Endodermal cell (in vitro differentiated cells): Measurements from ENCODE around the gene DMRTC1. TPM values are rescaled to one million over a fixed set of nuclear protein-coding genes. Genes with fewer than 3 reads are reported as not detected.
"Not testable (repeated sequence)": the region's sequence is repeated elsewhere in the genome, so short reads cannot be mapped to it uniquely, and the experiment has no call there.

ENCODE experiments used
- DNase-seq: peaks from one replicate; pipeline ENCODE4 v3.0.0-alpha.2; 2017
- H3K27ac ChIP-seq: 2 replicates; pipeline ENCODE4 v1.5.1; 2013; ENCODE audit warnings: mild to moderate bottlenecking, low read depth, low read length, moderate library complexity
- H3K27me3 ChIP-seq: 2 replicates; pipeline ENCODE4 v1.6.1; 2013; ENCODE audit warnings: mild to moderate bottlenecking, low read length, moderate library complexity; ENCODE audit not compliant: insufficient read depth, control insufficient read depth, poor library complexity, severe bottlenecking
- H3K36me3 ChIP-seq: 2 replicates; pipeline ENCODE4 v1.7.0; 2013; ENCODE audit warnings: mild to moderate bottlenecking, low read length, moderate library complexity; ENCODE audit not compliant: control insufficient read depth, insufficient read depth
- H3K4me1 ChIP-seq: one replicate; pipeline ENCODE4 v1.7.0; 2013; ENCODE audit warnings: low read length; ENCODE audit not compliant: control insufficient read depth, insufficient read depth
- H3K4me3 ChIP-seq: 2 replicates; pipeline ENCODE4 v1.5.1; 2013; ENCODE audit warnings: mild to moderate bottlenecking, low read length, moderate library complexity
- H3K9ac ChIP-seq: 2 replicates; pipeline ENCODE4 v1.6.1; 2013; ENCODE audit warnings: mild to moderate bottlenecking, low read length, moderate library complexity; ENCODE audit not compliant: poor library complexity, severe bottlenecking; ENCODE audit errors: extremely low read depth
- H3K9me3 ChIP-seq: 2 replicates; pipeline ENCODE4 v1.6.1; 2013; ENCODE audit warnings: mild to moderate bottlenecking, low read length, moderate library complexity; ENCODE audit not compliant: control insufficient read depth
- H3K27ac Mint-ChIP-seq: 2 replicates; pipeline ENCODE4 v1.8.0; 2020; ENCODE audit warnings: mixed read lengths
- H3K27me3 Mint-ChIP-seq: 2 replicates; pipeline ENCODE4 v1.8.0; 2021; ENCODE audit warnings: mild to moderate bottlenecking, mixed read lengths; ENCODE audit not compliant: insufficient read depth
- H3K36me3 Mint-ChIP-seq: 2 replicates; pipeline ENCODE4 v1.8.0; 2020; ENCODE audit warnings: low read depth, mixed read lengths
- H3K4me1 Mint-ChIP-seq: 2 replicates; pipeline ENCODE4 v1.8.0; 2020; ENCODE audit warnings: mixed read lengths
- H3K4me3 Mint-ChIP-seq: 2 replicates; pipeline ENCODE4 v1.8.0; 2020; ENCODE audit warnings: mild to moderate bottlenecking, moderate library complexity, mixed read lengths
- H3K9me3 Mint-ChIP-seq: 2 replicates; pipeline ENCODE4 v1.8.0; 2020; ENCODE audit warnings: mild to moderate bottlenecking, mixed read lengths
- WGBS, 2 experiments: methylation state at CpG; one replicate each; pipeline versions ENCODE4 v1.1.5 to v1.1.7; 2013; ENCODE audit warnings: missing lambda C conversion rate in 2 of 2, mixed read lengths in 1 of 2; ENCODE audit not compliant: insufficient coverage in 1 of 2, insufficient read length in 1 of 2; 5-methylcytosine and 5-hydroxymethylcytosine counted together
- total RNA-seq, 2 donors: library from RNA; stranded (reverse); fragmentation: NEBNext Ultra II Directional in 1 of 2; extraction: Animal tissue kit (Norgen Biotek cat#: 25700) in 1 of 2; gene quantifications; 2 replicates in 1 of 2; 3 replicates in 1 of 2; pipeline ENCODE4 v1.2.1, GENCODE V29; 2021

DMRTC1 gene
- total RNA-seq, 2 donors from 2014 or later, result not detected

DNA sequence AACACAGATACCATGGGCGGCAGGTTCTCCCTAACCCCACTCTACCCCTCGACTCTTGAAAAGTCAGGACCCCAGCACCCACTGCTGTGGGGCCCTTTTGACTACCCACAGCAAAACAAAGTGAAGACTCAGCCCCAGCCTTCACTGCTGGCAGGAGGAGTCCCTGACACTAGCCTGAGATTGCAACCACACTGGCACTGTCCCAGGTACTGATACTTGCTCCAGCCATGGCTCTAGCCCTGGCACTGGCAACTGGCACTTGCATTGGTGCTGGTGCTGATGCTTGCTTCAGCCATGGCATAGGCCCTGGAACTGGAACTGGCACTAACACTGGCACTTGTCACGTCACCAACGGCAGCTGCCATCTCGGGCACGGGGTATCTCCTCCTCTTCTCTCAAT lies 1.4 kb downstream of the DMRTC1 start:
- H3K9me3 Mint-ChIP-seq, H3K36me3 Mint-ChIP-seq, H3K27ac Mint-ChIP-seq, H3K9ac ChIP-seq, H3K4me1 ChIP-seq, H3K27me3 Mint-ChIP-seq, H3K27me3 ChIP-seq, H3K4me3 Mint-ChIP-seq, H3K4me3 ChIP-seq, H3K4me1 Mint-ChIP-seq, H3K36me3 ChIP-seq, DNase-seq, H3K27ac ChIP-seq, H3K9me3 ChIP-seq: not testable (repeated sequence)
- WGBS, 2 experiments, result no CpG with 5 or more reads among the region's 6 CpGs

DNA sequence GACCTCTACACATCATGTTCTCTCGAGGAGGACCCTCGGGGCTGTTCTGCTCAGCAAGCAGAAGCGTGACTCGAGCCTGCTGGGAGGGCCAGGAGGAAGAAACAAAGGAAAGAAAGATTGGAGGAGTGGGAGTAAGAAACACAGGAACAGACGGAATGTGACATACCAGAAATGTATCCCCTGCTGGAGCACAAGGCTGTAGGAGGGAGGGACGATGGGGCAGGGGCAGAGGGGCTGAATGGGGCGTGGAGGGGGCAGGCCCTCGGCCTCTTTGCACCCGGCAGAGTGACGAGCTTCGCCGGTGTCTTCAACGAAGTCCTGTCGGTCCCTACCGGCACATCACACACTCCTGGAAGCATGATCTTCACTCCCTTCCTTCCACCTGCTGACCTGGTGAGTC lies 5.7 kb downstream of the DMRTC1 start, which contains the start of gene FAM236A:
Gene FAM236A, plus strand, starts transcription at position 301 of the 400 bp plus-strand sequence. Its CDS starts 57 bp downstream, at position 358.
- H3K36me3 ChIP-seq, H3K27ac ChIP-seq, DNase-seq, H3K4me1 ChIP-seq, H3K9me3 Mint-ChIP-seq, H3K27me3 ChIP-seq, H3K27ac Mint-ChIP-seq, H3K27me3 Mint-ChIP-seq, H3K4me1 Mint-ChIP-seq, H3K36me3 Mint-ChIP-seq, H3K4me3 ChIP-seq, H3K9me3 ChIP-seq, H3K9ac ChIP-seq, H3K4me3 Mint-ChIP-seq: not testable (repeated sequence)
- no CpG with 5 or more reads among the region's 15 CpGs for WGBS, 2 experiments

DNA sequence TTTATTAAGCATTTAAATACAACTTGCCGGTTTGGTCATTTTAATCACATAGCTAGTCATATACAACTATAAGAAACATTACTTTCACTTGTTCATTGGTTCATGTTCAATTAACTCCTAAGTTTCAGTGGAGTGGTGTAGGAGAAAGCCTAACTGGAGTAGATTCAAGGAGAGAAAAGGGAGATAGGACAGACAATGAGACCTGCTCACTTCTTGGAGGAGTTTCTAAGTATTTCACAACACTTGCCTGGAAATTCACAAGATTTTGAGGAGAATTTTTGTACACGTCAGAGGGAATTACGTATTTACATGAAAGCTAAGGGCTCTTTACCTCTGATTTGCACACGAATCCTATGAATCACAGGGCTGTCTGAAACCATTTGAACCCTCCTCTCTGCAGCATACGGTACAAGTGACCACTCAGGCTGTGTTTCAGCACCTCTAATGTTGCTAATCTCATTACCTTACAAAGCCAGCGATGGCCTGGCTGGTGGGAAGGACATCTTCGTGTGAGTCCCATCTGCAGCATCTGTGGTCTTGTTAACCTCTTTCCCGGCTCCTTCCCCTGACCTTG lies 6.7 kb downstream of the DMRTC1 start:
- not testable (repeated sequence) for H3K4me3 ChIP-seq, H3K4me1 ChIP-seq, H3K9me3 Mint-ChIP-seq, H3K36me3 Mint-ChIP-seq, H3K27ac Mint-ChIP-seq, H3K36me3 ChIP-seq, H3K9ac ChIP-seq, H3K27me3 ChIP-seq, H3K9me3 ChIP-seq, DNase-seq, H3K27ac ChIP-seq, H3K4me1 Mint-ChIP-seq, H3K4me3 Mint-ChIP-seq, H3K27me3 Mint-ChIP-seq
- WGBS, 2 experiments, result no CpG with 5 or more reads among the region's 8 CpGs

DNA sequence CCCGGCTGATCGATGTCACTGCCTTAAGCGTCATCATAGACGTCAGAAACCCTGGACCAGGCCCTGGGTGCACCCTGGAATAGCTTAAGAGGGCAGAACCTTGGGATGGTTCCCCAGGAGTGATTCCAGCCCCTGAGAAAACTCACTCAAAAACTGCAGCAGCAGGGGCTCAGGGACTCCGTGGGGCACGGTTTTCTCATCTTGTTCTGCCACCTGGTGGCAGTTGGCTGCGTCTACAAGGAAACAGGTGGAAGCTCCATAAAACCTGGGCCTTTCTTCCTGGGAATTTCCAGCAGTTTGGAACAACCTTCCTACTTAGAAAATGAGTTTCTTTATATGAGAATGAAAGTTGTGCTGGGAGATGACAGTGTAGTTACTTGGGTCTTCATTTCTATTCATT lies 7.2 kb downstream of the DMRTC1 start:
- not testable (repeated sequence) for H3K36me3 Mint-ChIP-seq, H3K4me3 ChIP-seq, H3K9ac ChIP-seq, H3K27me3 Mint-ChIP-seq, H3K27me3 ChIP-seq, H3K27ac ChIP-seq, H3K9me3 ChIP-seq, H3K9me3 Mint-ChIP-seq, H3K27ac Mint-ChIP-seq, H3K4me3 Mint-ChIP-seq, DNase-seq, H3K4me1 Mint-ChIP-seq, H3K36me3 ChIP-seq, H3K4me1 ChIP-seq
- WGBS, 2 experiments, result no CpG with 5 or more reads among the region's 7 CpGs

DNA sequence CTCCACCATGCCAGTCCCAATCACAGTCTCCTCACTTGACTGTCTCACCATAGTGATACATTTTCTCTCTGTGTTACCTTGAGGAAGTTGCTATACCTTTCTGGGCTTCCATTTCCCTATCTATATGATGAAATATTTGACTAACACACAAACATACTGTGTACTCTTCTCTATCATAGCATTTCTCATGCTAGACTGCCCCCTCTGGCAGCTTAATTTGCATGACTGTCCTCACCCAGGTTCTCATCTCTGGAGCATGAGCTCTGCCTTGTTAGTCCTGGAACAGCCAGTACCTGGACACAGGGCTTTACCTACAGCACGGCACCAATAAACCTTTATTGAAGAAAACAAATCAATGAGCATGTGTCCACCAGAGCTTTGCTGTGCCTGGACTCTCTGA lies 11.4 kb downstream of the DMRTC1 start:
- no CpG with 5 or more reads among the region's 1 CpG for WGBS, 2 experiments

DNA sequence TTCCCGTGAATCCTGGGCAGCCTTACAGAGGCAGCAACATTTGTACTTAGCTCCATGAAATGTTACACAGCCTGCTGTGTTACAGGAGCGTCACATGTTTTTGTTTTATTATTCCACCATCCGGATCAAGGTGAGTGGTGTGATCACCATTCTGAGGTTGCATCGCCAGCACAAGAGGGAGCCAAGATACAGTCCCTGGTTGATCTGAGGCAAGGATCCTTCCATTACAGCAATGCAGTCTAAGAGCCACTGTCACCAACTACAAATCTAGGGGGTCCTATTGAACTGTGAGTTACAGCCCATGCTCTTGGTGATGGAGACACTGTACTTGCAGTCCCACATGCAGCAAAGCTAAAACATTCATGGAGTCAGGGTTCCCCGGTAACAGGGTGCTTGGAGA lies 27.5 kb downstream of the DMRTC1 start:
- not testable (repeated sequence) for H3K9me3 ChIP-seq, H3K9me3 Mint-ChIP-seq, H3K4me3 Mint-ChIP-seq, H3K36me3 Mint-ChIP-seq, H3K4me1 ChIP-seq, H3K27ac Mint-ChIP-seq, H3K27me3 Mint-ChIP-seq, H3K36me3 ChIP-seq, H3K27ac ChIP-seq, H3K27me3 ChIP-seq, H3K4me1 Mint-ChIP-seq, H3K9ac ChIP-seq, DNase-seq, H3K4me3 ChIP-seq
- WGBS, 2 experiments, result 80 to 84% methylated on average over 1 to 2 of the region's 5 CpGs

More for the DNA sequence above, 11.4 kb downstream of the DMRTC1 start:
- not testable (repeated sequence) for H3K9ac ChIP-seq, H3K27ac Mint-ChIP-seq, H3K4me1 Mint-ChIP-seq, H3K4me3 ChIP-seq, H3K27ac ChIP-seq, H3K36me3 ChIP-seq, H3K4me1 ChIP-seq, H3K9me3 Mint-ChIP-seq, H3K36me3 Mint-ChIP-seq, H3K9me3 ChIP-seq, DNase-seq, H3K27me3 Mint-ChIP-seq, H3K4me3 Mint-ChIP-seq, H3K27me3 ChIP-seq

DNA sequence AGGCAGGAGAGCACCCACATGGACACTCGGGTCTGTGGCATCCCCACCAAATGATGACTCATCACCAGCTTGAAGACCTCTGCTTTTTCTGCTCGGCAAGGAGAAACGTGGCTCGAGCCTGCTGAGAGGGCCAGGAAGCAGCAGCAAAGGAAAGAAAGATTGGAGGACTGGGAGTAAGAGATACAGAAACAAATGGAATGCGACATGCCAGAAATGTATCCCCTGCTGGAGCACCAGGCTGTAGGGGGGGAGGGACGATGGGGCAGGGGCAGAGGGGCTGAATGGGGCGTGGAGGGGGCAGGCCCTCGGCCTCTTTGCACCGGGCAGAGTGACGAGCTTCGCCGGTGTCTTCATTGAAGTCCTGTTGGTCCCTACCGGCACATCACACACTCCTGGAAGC lies 31.3 kb downstream of the DMRTC1 start, which contains the start of gene FAM236C:
Gene FAM236C, plus strand, starts transcription at position 301 of the 400 bp plus-strand sequence. CDS start 100 bp downstream, outside the sequence.
- H3K4me1 Mint-ChIP-seq, H3K27me3 Mint-ChIP-seq, DNase-seq, H3K9me3 ChIP-seq, H3K27ac Mint-ChIP-seq, H3K36me3 ChIP-seq, H3K4me3 Mint-ChIP-seq, H3K36me3 Mint-ChIP-seq, H3K27ac ChIP-seq, H3K4me3 ChIP-seq, H3K27me3 ChIP-seq, H3K9me3 Mint-ChIP-seq, H3K4me1 ChIP-seq, H3K9ac ChIP-seq: not testable (repeated sequence)
- WGBS, 2 experiments, result no CpG with 5 or more reads among the region's 13 CpGs
